Fibroblast of gingiva (primary cell): ENCODE data around the gene PCDHGB7.
"Not testable (repeated sequence)": the region's sequence is repeated elsewhere in the genome, so short reads cannot be mapped to it uniquely, and the experiment has no call there.

ENCODE experiments used
- DNase-seq: peaks from one replicate; pipeline ENCODE4 v3.0.0-alpha.2; 2011; ENCODE audit warnings: low read depth

Gene PCDHGB7

DNA sequence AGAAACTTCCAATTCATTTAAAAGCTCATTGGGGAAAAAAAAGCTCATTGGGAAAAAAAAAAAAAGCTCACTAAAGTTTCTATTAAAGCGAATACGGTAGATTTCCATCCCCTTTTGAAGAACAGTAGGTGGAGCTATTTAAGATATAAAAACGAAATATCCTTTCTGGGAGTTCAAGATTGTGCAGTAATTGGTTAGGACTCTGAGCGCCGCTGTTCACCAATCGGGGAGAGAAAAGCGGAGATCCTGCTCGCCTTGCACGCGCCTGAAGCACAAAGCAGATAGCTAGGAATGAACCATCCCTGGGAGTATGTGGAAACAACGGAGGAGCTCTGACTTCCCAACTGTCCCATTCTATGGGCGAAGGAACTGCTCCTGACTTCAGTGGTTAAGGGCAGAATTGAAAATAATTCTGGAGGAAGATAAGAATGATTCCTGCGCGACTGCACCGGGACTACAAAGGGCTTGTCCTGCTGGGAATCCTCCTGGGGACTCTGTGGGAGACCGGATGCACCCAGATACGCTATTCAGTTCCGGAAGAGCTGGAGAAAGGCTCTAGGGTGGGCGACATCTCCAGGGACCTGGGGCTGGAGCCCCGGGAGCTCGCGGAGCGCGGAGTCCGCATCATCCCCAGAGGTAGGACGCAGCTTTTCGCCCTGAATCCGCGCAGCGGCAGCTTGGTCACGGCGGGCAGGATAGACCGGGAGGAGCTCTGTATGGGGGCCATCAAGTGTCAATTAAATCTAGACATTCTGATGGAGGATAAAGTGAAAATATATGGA, 13.0 kb downstream of the PCDHGB7 start, which contains the start of gene PCDHGA12:
Gene PCDHGA12, plus strand, starts transcription at position 176 of the 782 bp plus-strand sequence. Its CDS starts 253 bp downstream, at position 429.
- peak; percentile 87 for DNase-seq

DNA sequence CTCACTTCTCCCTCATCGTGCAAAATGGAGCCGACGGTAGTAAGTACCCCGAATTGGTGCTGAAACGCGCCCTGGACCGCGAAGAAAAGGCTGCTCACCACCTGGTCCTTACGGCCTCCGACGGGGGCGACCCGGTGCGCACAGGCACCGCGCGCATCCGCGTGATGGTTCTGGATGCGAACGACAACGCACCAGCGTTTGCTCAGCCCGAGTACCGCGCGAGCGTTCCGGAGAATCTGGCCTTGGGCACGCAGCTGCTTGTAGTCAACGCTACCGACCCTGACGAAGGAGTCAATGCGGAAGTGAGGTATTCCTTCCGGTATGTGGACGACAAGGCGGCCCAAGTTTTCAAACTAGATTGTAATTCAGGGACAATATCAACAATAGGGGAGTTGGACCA, 13.8 kb downstream of the PCDHGB7 start:
- DNase-seq: no peak

DNA sequence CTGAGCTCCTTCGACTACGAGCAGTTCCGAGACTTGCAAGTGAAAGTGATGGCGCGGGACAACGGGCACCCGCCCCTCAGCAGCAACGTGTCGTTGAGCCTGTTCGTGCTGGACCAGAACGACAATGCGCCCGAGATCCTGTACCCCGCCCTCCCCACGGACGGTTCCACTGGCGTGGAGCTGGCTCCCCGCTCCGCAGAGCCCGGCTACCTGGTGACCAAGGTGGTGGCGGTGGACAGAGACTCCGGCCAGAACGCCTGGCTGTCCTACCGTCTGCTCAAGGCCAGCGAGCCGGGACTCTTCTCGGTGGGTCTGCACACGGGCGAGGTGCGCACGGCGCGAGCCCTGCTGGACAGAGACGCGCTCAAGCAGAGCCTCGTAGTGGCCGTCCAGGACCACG, 14.8 kb downstream of the PCDHGB7 start:
- not testable (repeated sequence) for DNase-seq

DNA sequence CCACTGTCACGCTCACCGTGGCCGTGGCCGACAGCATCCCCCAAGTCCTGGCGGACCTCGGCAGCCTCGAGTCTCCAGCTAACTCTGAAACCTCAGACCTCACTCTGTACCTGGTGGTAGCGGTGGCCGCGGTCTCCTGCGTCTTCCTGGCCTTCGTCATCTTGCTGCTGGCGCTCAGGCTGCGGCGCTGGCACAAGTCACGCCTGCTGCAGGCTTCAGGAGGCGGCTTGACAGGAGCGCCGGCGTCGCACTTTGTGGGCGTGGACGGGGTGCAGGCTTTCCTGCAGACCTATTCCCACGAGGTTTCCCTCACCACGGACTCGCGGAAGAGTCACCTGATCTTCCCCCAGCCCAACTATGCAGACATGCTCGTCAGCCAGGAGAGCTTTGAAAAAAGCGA, 15.2 kb downstream of the PCDHGB7 start:
- not testable (repeated sequence) for DNase-seq

DNA sequence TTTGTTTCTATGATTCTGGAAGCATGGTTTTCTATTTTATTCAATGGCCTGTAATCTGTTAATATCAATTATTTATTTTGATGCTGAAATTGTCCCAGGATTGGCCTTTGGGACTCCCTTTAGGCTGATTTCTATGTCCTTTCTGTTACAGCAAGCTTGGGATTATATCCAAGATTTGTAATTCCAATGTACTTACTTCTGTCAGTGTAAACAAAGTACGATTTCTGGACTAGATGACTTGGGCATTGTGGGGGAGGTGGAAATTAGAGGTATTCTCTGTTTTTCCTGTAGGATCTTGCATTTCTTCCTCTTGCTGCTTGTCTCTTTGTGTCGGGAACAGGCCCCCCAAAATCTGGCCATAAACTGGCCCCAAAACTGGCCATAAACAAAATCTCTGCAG, 16.5 kb downstream of the PCDHGB7 start:
- no peak for DNase-seq

DNA sequence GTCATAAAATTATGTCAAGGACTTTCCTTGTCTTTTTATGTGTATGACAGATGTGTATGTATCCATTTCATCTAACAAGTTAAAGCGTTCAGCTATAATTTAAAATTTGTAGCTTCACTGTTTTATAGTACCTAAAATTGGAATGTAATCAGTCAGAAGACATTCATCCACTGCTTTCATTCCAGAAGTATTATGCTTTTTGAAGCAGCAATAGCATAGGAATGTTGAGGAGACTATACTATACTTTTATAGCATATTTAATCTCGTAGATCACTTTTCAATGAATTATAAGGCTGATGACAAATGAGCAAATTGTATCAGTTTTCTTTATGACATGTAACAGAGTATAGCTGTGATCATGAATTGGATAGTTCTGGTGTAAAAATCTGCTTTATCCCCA, 19.7 kb downstream of the PCDHGB7 start:
- no peak for DNase-seq

DNA sequence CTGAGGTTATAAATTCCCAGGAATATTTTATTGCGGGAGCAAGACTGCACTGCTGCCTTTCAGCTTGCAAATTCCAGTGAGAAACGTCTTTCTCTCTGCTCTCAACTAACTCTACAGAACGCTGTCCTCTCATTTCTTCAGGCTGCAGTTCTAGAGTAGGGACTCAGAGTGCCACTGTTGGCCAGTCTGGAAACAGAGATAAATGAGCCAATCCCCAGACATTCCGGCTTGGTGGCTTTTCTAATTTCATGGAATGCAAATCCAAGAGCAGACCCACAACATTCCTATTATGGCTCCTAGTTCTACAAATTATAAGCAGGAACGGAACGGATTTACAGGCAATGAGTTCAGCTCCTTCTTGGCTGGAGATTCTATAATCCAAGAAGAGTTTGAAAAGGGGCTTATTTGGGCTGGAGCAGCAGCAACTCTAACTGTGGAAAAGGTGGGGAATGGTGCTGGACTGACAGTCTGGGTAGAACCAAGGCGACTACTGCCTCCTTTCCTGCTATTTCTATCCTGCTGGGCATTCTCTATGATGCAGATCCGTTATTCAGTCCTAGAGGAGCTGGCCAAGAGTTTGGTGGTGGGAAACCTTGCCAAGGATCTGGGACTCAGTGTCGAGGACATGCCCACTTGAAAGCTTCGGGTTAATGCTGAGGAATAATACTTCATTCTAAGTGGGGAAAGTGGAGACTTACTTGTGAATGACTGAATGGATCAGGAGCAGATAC, 22.1 kb downstream of the PCDHGB7 start:
- DNase-seq: no peak

DNA sequence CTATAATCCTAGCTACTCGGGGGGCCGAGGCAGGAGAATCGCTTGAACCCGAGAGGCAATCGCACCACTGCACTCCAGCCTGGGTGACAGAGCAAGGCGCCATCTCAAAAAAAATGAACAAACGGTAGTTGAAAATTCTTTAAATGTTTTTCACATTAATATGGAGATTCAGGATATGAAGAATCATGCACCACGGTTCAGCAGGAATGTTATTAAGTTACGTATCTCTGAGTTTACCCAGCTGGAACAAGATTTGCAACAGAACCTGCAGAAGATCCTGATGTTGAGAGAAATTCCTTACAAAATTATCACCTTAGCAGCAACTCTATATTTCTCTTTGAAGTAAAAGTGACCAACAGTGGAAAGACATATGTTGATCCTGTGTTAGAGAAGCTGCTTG, 22.9 kb downstream of the PCDHGB7 start:
- DNase-seq: no peak

DNA sequence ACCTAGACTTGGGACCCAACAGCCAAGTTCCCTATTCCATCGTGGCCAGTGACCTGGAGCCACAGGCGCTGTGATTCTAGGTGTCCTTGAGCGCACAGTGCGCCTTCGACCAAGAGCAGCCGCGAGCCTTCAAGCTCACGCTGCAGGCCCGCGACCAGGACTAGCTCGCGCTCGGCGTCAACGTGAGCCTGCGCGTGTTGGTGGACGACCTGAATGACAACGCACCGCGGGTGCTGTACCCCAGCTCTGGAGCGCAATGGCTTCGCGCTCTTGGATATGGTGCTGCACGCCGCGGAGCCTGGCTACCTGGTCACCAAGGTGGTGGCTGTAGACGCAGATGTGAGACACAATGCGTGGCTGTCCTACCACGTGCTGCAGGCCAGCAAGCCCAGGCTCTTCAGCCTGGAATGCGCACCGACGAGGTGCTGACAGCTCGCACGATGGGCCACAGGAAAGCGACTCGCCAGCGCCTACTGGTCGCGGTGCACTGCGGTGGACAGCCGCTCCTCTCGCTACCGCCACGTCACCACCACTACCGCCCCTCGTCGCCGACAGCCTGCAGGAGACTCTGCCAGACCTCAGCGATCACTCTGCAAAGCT, 24.2 kb downstream of the PCDHGB7 start:
- no peak for DNase-seq

DNA sequence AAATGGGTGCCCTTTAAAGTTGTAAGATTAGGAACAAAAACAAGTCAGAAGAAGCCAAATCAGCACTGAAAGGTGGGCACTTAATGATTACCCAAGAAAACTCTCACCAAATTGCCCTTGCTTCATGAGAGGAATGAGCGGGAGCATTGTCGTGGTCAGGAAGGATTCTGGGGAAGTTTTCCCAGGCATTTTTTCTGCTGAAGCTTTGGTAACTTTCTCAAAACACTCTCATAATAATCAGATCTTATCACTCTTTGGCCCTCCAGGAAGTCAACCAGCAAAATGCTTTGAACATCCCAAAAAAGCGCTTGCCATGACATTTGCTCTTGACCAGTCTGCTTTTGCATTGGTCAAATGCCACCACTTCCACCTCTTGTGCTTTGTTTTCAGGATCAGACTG, 47.9 kb downstream of the PCDHGB7 start:
- no peak for DNase-seq
